NCI-H2171 (cell line): ENCODE results near the gene TSPEAR.
"Not testable (repeated sequence)": the region's sequence is repeated elsewhere in the genome, so short reads cannot be mapped to it uniquely, and the experiment has no call there.

Experiments
- DNase-seq: peaks from one replicate; lab custom pipeline; 2025; lab: John Stamatoyannopoulos, UW

The TSPEAR gene

GRCh38 chr21:44585892-44586291, 125.5 kb downstream of the TSPEAR start:
- DNase-seq = no peak

GRCh38 chr21:44583800-44584147, 127.6 kb downstream of the TSPEAR start:
- DNase-seq = no peak

- no peak for DNase-seq
Measured at GRCh38 chr21:44583089-44583799, 128.1 kb downstream of the TSPEAR start.

DNA sequence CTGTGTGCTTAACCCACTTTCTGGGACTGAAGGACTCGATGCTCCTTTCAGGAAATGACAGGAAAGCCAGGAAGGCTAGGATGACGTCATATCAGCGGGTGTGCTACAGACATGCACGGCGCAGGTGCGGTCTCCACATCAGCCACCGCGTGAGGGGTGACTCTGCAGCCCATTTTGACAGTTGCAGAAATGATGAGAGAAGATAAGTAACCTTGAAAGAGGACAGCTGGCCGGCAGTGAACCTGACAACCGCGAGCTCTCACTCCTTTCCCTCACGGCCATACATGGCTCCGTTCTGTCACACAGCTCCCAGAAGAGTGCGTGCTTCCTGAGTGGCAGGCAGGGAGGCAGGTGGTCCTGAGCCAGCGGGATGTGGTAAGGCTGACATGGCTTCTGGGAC, 129.3 kb downstream of the TSPEAR start:
- DNase-seq = no peak

- no peak for DNase-seq
Measured at GRCh38 chr21:44581158-44581557, 130.2 kb downstream of the TSPEAR start.

DNA sequence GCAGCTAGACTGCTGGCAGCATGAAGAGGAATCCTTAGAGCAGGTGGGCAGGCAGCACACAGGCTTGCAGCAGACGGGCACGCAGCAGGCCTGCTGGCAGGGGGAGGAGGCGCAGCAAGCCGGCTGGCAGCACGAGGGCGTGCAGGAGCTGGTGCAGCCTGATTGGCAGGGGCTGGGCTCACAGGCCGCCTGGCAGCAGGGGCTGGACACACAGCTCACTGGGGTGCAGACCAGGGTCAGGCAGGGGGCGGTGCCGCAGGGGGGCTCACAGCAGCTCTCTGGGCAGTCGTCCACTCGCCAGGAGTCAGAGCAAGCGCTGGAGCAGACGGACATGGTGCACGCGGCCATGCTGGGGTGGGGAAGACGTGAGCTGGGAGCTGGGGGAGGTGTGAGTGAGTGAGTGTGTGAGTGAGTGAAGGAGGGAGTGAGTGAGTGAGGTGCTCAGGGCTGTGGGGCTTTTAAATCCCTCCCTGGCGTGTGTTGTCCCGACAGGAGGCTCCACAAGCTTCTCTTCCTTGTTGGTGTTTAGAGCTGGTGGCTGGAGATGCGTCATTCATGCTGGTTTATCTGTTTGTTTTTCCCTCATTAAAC, 131.0 kb downstream of the TSPEAR start, which contains the start of gene KRTAP10-5:
KRTAP10-5 (minus strand) TSS at position 374 of the 591 bp plus-strand sequence; CDS start at position 348, 26 bp downstream.
- not testable (repeated sequence) for DNase-seq

DNA sequence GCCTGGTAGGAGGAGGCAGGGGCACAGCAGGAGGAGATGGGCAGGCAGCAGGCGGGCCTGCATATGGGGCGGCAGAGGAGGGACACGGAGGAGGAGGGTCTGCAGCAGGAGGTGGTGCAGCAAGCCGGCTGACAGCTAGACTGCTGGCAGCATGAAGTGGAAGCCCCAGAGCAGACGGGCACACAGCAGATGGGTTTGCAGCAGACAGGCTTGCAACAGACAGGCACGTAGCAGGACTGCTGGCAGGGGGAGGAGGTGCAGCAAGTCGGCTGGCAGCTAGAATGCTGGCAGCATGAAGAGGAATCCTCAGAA, 131.6 kb downstream of the TSPEAR start:
- DNase-seq = no peak

- no peak for DNase-seq
Measured at GRCh38 chr21:44579056-44579832, 132.1 kb downstream of the TSPEAR start.

- DNase-seq = no peak
Measured at GRCh38 chr21:44578371-44579055, 132.9 kb downstream of the TSPEAR start.

DNA sequence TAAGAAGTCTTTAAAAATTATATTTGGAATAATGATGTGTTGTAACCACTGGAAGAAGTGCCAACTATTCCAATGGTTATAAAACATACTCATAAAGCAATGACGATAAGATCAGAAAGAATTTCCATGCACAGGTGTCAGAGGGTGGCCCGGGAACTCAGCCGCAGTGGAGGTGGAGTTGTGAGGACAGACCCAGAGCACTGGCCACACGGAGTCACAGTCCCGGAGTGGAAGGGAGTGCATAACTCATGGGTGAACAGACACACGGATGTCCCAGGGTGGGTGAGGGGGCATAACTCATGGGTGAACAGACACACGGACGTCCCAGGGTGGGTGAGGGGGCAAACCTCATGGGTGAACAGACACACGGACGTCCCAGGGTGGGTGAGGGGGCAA, 135.3 kb downstream of the TSPEAR start:
- DNase-seq = no peak

- no peak for DNase-seq
Measured at GRCh38 chr21:44575307-44576024, 135.9 kb downstream of the TSPEAR start.

- DNase-seq = no peak
Measured at GRCh38 chr21:44574457-44575306, 136.7 kb downstream of the TSPEAR start.

GRCh38 chr21:44573630-44574456, 137.5 kb downstream of the TSPEAR start, which contains the start of gene KRTAP10-4:
Gene KRTAP10-4 (plus strand): TSS chr21:44573729. CDS start chr21:44573759, 30 bp downstream.
- not testable (repeated sequence) for DNase-seq

GRCh38 chr21:44572959-44573583, 138.3 kb downstream of the TSPEAR start:
- DNase-seq = no peak

GRCh38 chr21:44571844-44572782, 139.3 kb downstream of the TSPEAR start:
- DNase-seq = no peak

DNA sequence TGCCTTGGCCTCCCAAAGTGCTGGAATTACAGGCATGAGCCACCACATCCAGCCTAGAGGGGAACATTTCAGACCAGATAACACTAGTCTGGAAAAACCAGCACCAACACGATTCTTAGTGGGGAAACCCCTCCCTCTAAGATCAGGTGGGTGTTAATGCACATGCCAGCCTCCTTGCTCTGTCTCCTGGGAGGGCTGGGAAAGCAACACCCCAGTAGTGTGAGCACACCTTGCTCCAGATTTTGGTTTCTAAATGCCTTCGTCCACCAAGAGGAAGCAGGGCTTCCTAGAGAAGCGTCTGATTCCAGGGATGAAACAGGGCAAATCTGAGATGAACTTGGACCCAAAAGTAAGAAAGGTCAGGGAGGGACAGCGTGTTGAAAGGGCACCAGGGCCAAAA, 140.1 kb downstream of the TSPEAR start:
- no peak for DNase-seq

DNA sequence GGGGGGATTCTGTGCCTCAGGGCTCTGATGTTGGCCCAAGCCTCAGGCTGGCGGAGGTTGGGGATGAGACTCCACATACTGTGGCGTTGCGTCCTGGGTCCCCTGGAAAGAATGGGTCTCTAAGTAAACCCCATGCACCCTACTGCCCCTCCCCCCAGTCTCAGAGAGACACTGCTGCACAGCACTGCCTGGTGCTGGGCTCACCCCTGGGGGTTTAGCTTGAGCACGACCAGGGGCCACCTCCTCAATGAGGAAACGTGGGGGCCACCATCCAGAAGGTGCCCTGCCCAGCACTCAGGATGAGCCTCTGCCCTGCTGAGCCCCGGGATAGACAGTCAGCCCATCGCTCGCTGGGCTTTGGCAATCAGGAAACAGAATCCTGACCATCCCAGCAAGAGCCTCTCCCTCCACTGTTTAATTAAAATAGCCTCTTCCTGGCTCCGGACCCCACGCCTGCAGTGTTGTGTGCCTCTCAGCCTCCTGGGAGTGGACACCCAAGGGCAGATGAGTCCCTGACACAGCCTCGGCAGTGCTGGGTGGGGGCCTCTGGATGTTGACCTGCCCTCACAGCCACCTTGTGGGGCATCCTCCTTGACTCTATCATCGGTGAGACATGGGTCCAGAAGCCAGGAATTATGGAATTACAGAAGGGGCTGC, 141.4 kb downstream of the TSPEAR start:
- no peak for DNase-seq
